ENCODE measurements around the gene TRMT61A. TPM values are rescaled to one million over a fixed set of nuclear protein-coding genes. Genes with fewer than 3 reads are reported as not detected.

The TRMT61A gene
- total and polyA plus RNA-seq, 2 of the 4 experiments (the other 2 are of a cell fraction), result 5.7 to 16.2 TPM

- dilution Hi-C loops (cut with HindIII; ENCODE audit: low sequenced_read_pairs, unreplicated experiment) (no loop called here), intact Hi-C loops (cut with micrococcal nuclease) (loop anchor here (5.0 to 10.0 kb wide), 2 partner anchors 338 to 410 kb away; no protein-coding TSS in a partner anchor), in situ Hi-C loops (cut with MboI; ENCODE audit: low sequenced_read_pairs) (loop anchor here (10.0 kb wide), 2 partner anchors 110 to 340 kb away; no protein-coding TSS in a partner anchor)
- Histone ChIP-seq H2BK120ac (ENCODE audit: low read depth, low read length) (no peak overlapping the region), H2AK9ac (replicated peaks; ENCODE audit: low read depth, low read length, poor library complexity) (no peak overlapping the region), H3K79me1 (ENCODE audit: low read depth in 1 of 2, low read length in 2 of 2) (peaks cover 32 to 60% of the 10 kb centered on the region in 2 experiments), H2AFZ (replicated peaks; ENCODE audit: low read length, poor library complexity) (no peak overlapping the region), H3K4me2 (ENCODE audit: low read depth, low read length) (no peak overlapping the region), H3K36me3 (ENCODE audit: control insufficient read depth, insufficient read depth, low read length) (peaks cover 23% of the 10 kb centered on the region), H3K4me3 (ENCODE audit: insufficient read depth, low read depth, low read length) (no peak overlapping the region), H3K23ac (ENCODE audit: low read depth, low read length) (no peak overlapping the region), H3K4ac (ENCODE audit: low read depth, low read length) (no peak overlapping the region), H3K9me3 (ENCODE audit: control insufficient read depth, insufficient read depth, low read length) (no peaks in the 10 kb centered on the region), H2AK5ac (ENCODE audit: low read depth, low read length) (no peak overlapping the region), H4K8ac (ENCODE audit: low read depth in 2 of 2, low read length in 2 of 2) (no peak overlapping the region), H3K27me3 (ENCODE audit: control insufficient read depth, insufficient read depth, low read length) (no peaks in the 10 kb centered on the region), H3K14ac (replicated peaks; ENCODE audit: low read depth, low read length) (no peak overlapping the region), H4K20me1 (ENCODE audit: insufficient read depth, low read length) (peaks cover 43% of the 10 kb centered on the region), H3K18ac (ENCODE audit: low read depth, low read length) (no peak overlapping the region), H3K27ac (ENCODE audit: insufficient read depth, low read length) (no peak overlapping the region), H2BK5ac (ENCODE audit: low read depth, low read length, poor library complexity, severe bottlenecking) (no peak overlapping the region), H4K5ac (ENCODE audit: low read depth, low read length) (no peak overlapping the region), H2BK15ac (ENCODE audit: low read depth, low read length) (no peak overlapping the region), H4K91ac (ENCODE audit: insufficient read depth, low read depth, low read length) (no peak overlapping the region), H2BK20ac (ENCODE audit: low read depth, low read length) (no peak overlapping the region), H3K9me1 (ENCODE audit: insufficient read depth, low read length) (peaks cover 12% of the 10 kb centered on the region; the same call in 1 of the 2 replicates), H3K56ac (ENCODE audit: extremely low read depth, insufficient read depth, low read length) (no peak overlapping the region), H3K4me1 (ENCODE audit: control insufficient read depth, insufficient read depth, low read length) (peaks cover 15% of the 10 kb centered on the region), H3K9ac (ENCODE audit: low read depth, low read length) (no peak overlapping the region)
- ChIA-PET POLR2A (ENCODE audit: unreplicated experiment) (no interaction called here), CTCF (no interaction called here)
- 100% methylated on average over 9 of the region's 18 CpGs; no CpG with 5 or more reads in 1 of the 2 experiments for WGBS, 2 experiments (ENCODE audit: extremely low coverage in 2 of 2, insufficient read length in 1 of 2)
- ATAC-seq (ENCODE audit: low read depth) (no peak), DNase-seq (no peak)
- TF ChIP-seq USF2 (IDR thresholded peaks at IDR 0.05; ENCODE audit: low read depth, low read length) (no peak), NFE2L2 (IDR thresholded peaks at IDR 0.05; ENCODE audit: low read depth, low read length) (no peak), MXI1 (IDR thresholded peaks at IDR 0.05; ENCODE audit: borderline replicate concordance, low read depth, low read length) (no peak), CTCF (conservative IDR thresholded peaks at IDR 0.05; ENCODE audit: low read depth, low read length) (no peak), RCOR1 (IDR thresholded peaks at IDR 0.05; ENCODE audit: insufficient replicate concordance, low read length) (no peak), FOS (IDR thresholded peaks at IDR 0.05; ENCODE audit: low read depth, low read length) (no peak), BHLHE40 (IDR thresholded peaks at IDR 0.05; ENCODE audit: low read depth, low read length) (no peak), MAFK (IDR thresholded peaks at IDR 0.05; ENCODE audit: low read depth, low read length) (no peak), CHD1 (IDR thresholded peaks at IDR 0.05; ENCODE audit: low read depth, low read length) (no peak), SMC3 (IDR thresholded peaks at IDR 0.05; ENCODE audit: low read depth, low read length) (no peak), ELK1 (IDR thresholded peaks at IDR 0.05; ENCODE audit: borderline replicate concordance, low read depth, low read length) (no peak), RFX5 (IDR thresholded peaks at IDR 0.05; ENCODE audit: low read depth, low read length) (no peak), POLR2A (IDR thresholded peaks at IDR 0.05; ENCODE audit: low read depth, low read length) (no peak), MAZ (IDR thresholded peaks at IDR 0.05; ENCODE audit: borderline replicate concordance, low read depth, low read length) (no peak), CEBPB (IDR thresholded peaks at IDR 0.05; ENCODE audit: low read depth, low read length) (no peak), RAD21 (IDR thresholded peaks at IDR 0.05; ENCODE audit: low read length) (no peak)
- BruUV-seq (replicated peaks), result no TSS peak
These were observed 45.8 kb downstream of the TRMT61A start for GRCh38 chr14:103574707-103575285.
